Keratinocyte (primary cell): Measurements from ENCODE around the gene TEX22. TPM values are rescaled to one million over a fixed set of nuclear protein-coding genes. Genes with fewer than 3 reads are reported as not detected.

Experiments used
- DNase-seq: peaks from one replicate; pipeline ENCODE4 v3.0.0-alpha.2; 2011; ENCODE audit warnings: low read depth, missing footprints, low spot score
- FAIRE-seq: peaks from 2 replicates; lab custom pipeline; 2011; peaks lifted over from hg19 to GRCh38; lab: Jason Lieb, UNC
- H2AFZ ChIP-seq: 2 replicates; pipeline ENCODE4 v1.6.0; 2012; ENCODE audit warnings: low read length, control low read depth, inconsistent platforms; ENCODE audit not compliant: control insufficient read depth
- H3K27ac ChIP-seq: 2 replicates; pipeline ENCODE4 v1.5.1; 2011; ENCODE audit warnings: low read length; ENCODE audit not compliant: control insufficient read depth, insufficient read depth
- H3K27me3 ChIP-seq: 3 replicates; pipeline ENCODE4 v1.6.0; 2011; ENCODE audit warnings: low read length; ENCODE audit not compliant: control insufficient read depth, insufficient read depth; ENCODE audit errors: extremely low read depth
- H3K36me3 ChIP-seq, 2 experiments: 2 replicates in 1 of 2; 3 replicates in 1 of 2; pipeline ENCODE4 v1.5.1; 2011; ENCODE audit warnings: low read length in 2 of 2, mild to moderate bottlenecking in 1 of 2; ENCODE audit not compliant: control insufficient read depth in 2 of 2, insufficient read depth in 2 of 2; ENCODE audit errors: extremely low read depth in 1 of 2
- H3K4me1 ChIP-seq: 3 replicates; pipeline ENCODE4 v1.5.1; 2011; ENCODE audit warnings: low read length; ENCODE audit not compliant: control insufficient read depth, insufficient read depth; ENCODE audit errors: extremely low read depth
- H3K4me2 ChIP-seq: 3 replicates; pipeline ENCODE4 v1.6.0; 2011; ENCODE audit warnings: low read depth, low read length; ENCODE audit not compliant: control insufficient read depth, insufficient read depth; ENCODE audit errors: extremely low read depth
- H3K4me3 ChIP-seq, 3 experiments: fragments of 200-600 bp in 1 of 3; sonication (generic) in 1 of 3; 2 replicates in 2 of 3; 3 replicates in 1 of 3; pipeline ENCODE4 v1.5.1; 2011 to 2016; ENCODE audit warnings: low read length in 3 of 3, mild to moderate bottlenecking in 3 of 3, control low read depth in 2 of 3, inconsistent platforms in 1 of 3, low read depth in 1 of 3, mixed read lengths in 1 of 3, mixed run types in 1 of 3, moderate library complexity in 1 of 3; ENCODE audit not compliant: control insufficient read depth in 2 of 3, insufficient read depth in 2 of 3; ENCODE audit errors: extremely low read depth in 1 of 3
- H3K79me2 ChIP-seq: 2 replicates; pipeline ENCODE4 v1.6.0; 2012; ENCODE audit warnings: low read length; ENCODE audit not compliant: control insufficient read depth, insufficient read depth
- H3K9ac ChIP-seq: 3 replicates; pipeline ENCODE4 v1.6.0; 2011; ENCODE audit warnings: low read length; ENCODE audit not compliant: control insufficient read depth, insufficient read depth; ENCODE audit errors: extremely low read depth
- H3K9me1 ChIP-seq: 3 replicates; pipeline ENCODE4 v1.6.0; 2011; ENCODE audit warnings: low read length; ENCODE audit not compliant: control insufficient read depth, insufficient read depth; ENCODE audit errors: extremely low read depth
- H3K9me3 ChIP-seq: 2 replicates; pipeline ENCODE4 v1.5.1; 2012; ENCODE audit warnings: low read depth, low read length; ENCODE audit not compliant: control insufficient read depth
- H4K20me1 ChIP-seq: 3 replicates; pipeline ENCODE4 v1.6.0; 2011; ENCODE audit warnings: low read length; ENCODE audit not compliant: control insufficient read depth, insufficient read depth; ENCODE audit errors: extremely low read depth
- EZH2 ChIP-seq: IDR thresholded peaks from one replicate; pipeline ENCODE4 v1.6.1; 2012; ENCODE audit warnings: inconsistent platforms, mild to moderate bottlenecking, low read length, moderate library complexity
- dilution Hi-C: fragments of 300-500 bp; cut with MboI; formaldehyde crosslinking; loops from one replicate; pipeline ENCODE4 v1.7.0; 2020; ENCODE audit warnings: low sequenced_read_pairs; ENCODE audit not compliant: extremely low pct_ligation_motif_present
- polyA plus RNA-seq, 5 experiments: library from polyadenylated mRNA; depleted of rRNA in 3 of 5; stranded (reverse) in 3 of 5; stranded (forward) in 1 of 5; unstranded in 1 of 5; fragments of >200 nt; gene quantifications; 1 replicate in 1 of 5; 2 replicates in 3 of 5; 3 replicates in 1 of 5; pipeline versions ENCODE4 v1.2.1 to v1.2.3, GENCODE V29; 2011 to 2012; ENCODE audit warnings: missing spikeins in 2 of 5, low read depth in 1 of 5, low replicate concordance in 1 of 5
- TF ChIP-seq, protein P1 (sequence below), 3 experiments: IDR thresholded peaks in 1 of 3; conservative IDR thresholded peaks in 1 of 3; optimal IDR thresholded peaks in 1 of 3; 2 replicates in 2 of 3; 3 replicates in 1 of 3; pipeline versions ENCODE3 to v1.5.1; 2011; ENCODE audit warnings: low read length in 3 of 3, mild to moderate bottlenecking in 3 of 3, moderate library complexity in 2 of 3, control low read depth in 1 of 3, inconsistent platforms in 1 of 3; ENCODE audit not compliant: insufficient read depth in 2 of 3; ENCODE audit errors: extremely low read depth in 1 of 3

The TEX22 gene
- polyA plus RNA-seq, 1 donor (not counting 4 experiments of a cell fraction or from before 2014, with no cell fraction given) = 0.03 TPM

DNA sequence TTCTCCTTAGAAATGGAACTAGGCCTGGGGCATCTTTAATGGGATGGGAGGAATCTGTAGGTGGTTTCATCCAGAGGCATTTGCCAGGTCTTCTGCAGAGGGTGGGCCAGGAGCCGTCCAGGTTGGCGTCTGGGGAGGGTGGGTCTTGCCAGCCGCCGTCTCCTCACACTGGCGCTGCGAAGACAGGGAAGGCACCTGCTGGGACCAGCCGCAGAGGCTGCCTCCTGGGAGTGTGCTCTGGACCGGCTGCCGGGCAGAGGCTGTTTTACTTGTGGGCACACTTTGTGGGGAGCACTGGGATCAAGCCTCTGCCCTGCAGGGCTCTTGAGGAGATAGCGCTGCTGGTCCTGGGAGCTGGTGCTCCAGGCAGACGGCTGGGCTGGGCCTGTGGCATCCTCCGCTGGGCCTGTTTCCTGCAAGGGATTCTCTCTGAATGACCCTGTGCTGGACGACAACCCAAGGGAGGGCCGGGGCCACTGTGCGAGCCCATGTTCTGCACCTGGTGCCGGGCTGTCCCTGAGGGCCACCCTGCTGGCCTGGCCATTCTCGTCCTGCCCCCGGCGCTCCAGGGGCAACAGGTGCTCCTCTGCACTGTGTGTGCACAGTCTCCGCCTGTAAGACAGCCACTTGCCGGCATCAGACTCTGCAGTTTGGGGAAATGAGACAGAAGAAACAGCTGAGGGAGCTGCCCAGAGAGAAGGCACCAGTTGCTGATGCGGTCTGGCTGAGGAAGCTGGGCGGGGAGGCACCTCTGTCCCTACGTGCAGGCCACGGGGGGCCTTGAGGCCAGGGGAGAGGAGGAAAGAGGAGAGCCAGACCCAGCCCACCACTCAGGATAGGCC lies 10.0 kb upstream of the TEX22 start:
- dilution Hi-C loops = no loop called here
- Histone ChIP-seq H3K4me1 (no peaks in the 10 kb centered on the region), H3K9ac (no peak overlapping the region), H3K27ac (no peak overlapping the region), H3K36me3 (peaks cover 0 to 5% of the 10 kb centered on the region in 2 experiments), H3K4me2 (no peak overlapping the region), H3K4me3 (no peak overlapping the region), H3K79me2 (no peaks in the 10 kb centered on the region), H4K20me1 (no peaks in the 10 kb centered on the region), H3K9me3 (no peaks in the 10 kb centered on the region), H2AFZ (no peak overlapping the region), H3K27me3 (no peaks in the 10 kb centered on the region), H3K9me1 (no peaks in the 10 kb centered on the region)
- no peak for TF ChIP-seq EZH2
- TF ChIP-seq, protein P1, sequence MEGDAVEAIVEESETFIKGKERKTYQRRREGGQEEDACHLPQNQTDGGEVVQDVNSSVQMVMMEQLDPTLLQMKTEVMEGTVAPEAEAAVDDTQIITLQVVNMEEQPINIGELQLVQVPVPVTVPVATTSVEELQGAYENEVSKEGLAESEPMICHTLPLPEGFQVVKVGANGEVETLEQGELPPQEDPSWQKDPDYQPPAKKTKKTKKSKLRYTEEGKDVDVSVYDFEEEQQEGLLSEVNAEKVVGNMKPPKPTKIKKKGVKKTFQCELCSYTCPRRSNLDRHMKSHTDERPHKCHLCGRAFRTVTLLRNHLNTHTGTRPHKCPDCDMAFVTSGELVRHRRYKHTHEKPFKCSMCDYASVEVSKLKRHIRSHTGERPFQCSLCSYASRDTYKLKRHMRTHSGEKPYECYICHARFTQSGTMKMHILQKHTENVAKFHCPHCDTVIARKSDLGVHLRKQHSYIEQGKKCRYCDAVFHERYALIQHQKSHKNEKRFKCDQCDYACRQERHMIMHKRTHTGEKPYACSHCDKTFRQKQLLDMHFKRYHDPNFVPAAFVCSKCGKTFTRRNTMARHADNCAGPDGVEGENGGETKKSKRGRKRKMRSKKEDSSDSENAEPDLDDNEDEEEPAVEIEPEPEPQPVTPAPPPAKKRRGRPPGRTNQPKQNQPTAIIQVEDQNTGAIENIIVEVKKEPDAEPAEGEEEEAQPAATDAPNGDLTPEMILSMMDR (optimal IDR thresholded peaks at IDR 0.05 in 1 of 3, IDR thresholded peaks at IDR 0.05 in 1 of 3, conservative IDR thresholded peaks at IDR 0.05 in 1 of 3; ENCODE audit: extremely low read depth in 1 of 3, insufficient read depth in 2 of 3, low read length in 3 of 3) = no peak
- no peak for FAIRE-seq
- no peak for DNase-seq

DNA sequence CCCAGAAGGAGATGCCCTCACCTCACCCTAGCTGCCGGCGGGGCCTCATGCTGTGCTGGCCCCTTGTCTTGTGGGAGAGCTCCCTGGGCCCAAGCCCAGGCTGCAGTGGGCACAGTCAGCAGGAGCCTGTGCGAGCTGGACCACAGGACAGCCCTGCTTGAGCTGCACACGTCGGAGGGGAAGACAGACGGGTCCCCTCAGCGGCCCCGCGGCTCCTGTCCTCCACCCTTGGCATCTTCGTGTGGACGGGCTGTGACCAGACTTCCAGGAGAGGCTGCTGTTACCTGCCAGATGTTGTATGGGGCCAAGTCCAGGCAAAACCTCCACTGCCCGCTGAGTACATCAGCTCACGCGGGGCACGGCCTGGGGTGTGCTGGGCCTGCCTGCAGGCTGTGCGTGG lies 9.4 kb upstream of the TEX22 start:
- no peak overlapping the region for H2AFZ ChIP-seq
- TF ChIP-seq EZH2 = no peak
- TF ChIP-seq, protein P1 (optimal IDR thresholded peaks at IDR 0.05 in 1 of 3, IDR thresholded peaks at IDR 0.05 in 1 of 3, conservative IDR thresholded peaks at IDR 0.05 in 1 of 3; ENCODE audit: extremely low read depth in 1 of 3, insufficient read depth in 2 of 3, low read length in 3 of 3) = no peak
- H3K9me3 ChIP-seq = no peaks in the 10 kb centered on the region
- H3K36me3 ChIP-seq = peaks cover 0 to 5% of the 10 kb centered on the region in 2 experiments
- dilution Hi-C loops = no loop called here
- no peaks in the 10 kb centered on the region for H3K9me1 ChIP-seq
- H3K27me3 ChIP-seq = no peaks in the 10 kb centered on the region
- FAIRE-seq = no peak
- H3K4me1 ChIP-seq = no peaks in the 10 kb centered on the region
- no peak overlapping the region for H3K27ac ChIP-seq
- H3K4me3 ChIP-seq = no peak overlapping the region
- H3K4me2 ChIP-seq = no peak overlapping the region
- no peak overlapping the region for H3K9ac ChIP-seq
- H3K79me2 ChIP-seq = no peaks in the 10 kb centered on the region
- no peak for DNase-seq
- no peaks in the 10 kb centered on the region for H4K20me1 ChIP-seq
